ENCODE results near the gene CAPN2.
"Not testable (repeated sequence)": the region's sequence is repeated elsewhere in the genome, so short reads cannot be mapped to it uniquely, and the experiment has no call there.

Gene CAPN2

DNA sequence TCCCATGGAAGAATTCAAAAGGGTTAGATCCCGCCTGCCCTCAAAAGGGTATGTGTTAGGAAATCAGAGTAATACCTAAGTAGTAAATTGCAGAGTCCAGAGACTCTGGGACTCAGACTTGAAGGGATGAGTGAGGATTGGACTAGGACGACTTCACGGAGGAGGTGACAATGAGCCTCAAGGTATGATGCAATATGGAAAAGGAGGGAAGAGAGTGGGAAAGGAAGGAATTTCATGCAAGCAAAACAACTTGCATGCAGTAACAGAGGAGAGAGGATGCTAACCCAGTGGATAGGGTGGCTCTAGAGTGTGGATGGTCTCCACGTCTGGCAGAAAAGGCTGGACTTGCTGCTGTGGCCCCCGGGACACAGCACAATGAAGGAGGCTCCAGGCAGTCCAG lies 4.8 kb downstream of the CAPN2 start:
- DNase-seq (ENCODE audit: low read depth, low spot score): no peak

DNA sequence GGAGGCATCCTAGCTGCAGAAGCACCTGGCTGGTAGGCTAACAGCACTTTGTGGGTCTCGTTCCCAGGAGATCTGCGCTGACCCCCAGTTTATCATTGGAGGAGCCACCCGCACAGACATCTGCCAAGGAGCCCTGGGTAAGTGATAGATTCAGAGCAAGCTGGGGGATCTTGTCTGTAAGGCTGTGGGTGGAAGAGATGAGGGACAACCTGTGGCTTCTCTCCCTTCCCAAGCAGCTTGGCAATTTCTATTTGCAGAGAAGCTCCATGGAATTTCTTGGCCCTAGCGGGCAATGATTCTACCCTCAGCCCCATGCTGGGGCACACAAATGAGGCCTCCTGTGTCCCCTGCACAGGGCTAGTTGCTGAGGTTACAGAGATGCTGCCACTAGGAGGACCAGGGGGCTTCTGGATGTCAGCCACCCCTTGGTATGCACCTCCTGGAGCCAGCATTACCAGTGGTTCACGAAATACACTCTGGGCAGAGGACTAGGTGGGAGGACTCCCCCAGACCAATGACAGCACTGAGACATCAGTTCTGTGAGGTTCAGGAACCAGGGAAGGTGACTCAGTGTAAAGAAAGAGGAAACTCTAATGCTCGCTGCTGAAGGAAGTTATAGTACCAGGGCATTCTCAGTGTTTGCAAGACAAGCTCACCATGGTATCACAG lies 5.5 kb downstream of the CAPN2 start:
- DNase-seq (ENCODE audit: low read depth, low spot score): no peak

DNA sequence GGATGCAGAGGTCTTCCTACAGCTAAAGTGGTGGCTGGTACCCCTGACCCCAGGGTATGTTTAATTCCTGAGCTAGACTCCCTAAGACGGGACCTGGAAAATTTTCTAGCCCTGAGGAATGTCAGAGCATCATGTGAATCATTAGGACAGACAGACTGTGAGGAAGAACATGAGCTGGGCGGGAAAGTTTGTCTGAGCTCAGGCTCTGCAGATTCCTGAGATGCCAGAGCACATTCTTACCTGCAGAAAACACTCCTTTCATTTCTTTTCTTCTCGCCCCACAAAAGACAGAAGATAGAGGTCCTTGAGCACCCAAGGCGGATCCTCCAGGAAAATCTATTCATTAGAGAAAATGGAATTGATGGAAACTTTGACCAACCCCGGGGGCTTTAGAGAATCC lies 6.5 kb downstream of the CAPN2 start:
- peak; percentile 80 for DNase-seq (ENCODE audit: low read depth, low spot score)

DNA sequence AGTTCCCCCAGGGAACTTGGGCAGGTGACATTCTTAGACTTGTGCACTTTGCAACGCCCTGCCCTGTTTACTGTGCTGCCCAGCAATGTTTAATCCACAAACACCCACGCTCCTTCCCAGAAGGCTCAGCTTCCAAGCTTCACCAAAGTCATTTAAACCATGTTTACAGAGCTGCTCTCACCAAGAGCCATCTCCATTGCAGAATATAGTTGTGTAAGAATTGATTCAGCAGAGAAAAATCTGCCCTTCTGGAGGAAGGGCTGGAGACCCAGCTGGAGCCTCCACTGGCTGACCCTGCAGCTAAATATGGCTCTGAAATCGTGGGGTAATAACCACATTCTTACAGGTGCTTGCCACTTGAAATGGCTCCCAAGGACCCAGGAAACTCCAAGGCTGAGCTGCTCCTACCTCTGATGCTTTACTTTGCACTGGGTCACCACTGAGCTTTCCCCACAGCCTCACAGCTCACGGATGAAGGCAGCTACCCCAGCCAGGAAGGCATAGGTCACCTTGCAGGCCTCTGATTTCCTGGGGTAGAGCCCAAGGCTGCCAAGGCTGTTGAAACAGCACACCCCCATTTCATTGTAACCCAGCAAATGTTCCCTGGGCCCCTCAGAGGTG lies 8.7 kb downstream of the CAPN2 start:
- DNase-seq (ENCODE audit: low read depth, low spot score): no peak

DNA sequence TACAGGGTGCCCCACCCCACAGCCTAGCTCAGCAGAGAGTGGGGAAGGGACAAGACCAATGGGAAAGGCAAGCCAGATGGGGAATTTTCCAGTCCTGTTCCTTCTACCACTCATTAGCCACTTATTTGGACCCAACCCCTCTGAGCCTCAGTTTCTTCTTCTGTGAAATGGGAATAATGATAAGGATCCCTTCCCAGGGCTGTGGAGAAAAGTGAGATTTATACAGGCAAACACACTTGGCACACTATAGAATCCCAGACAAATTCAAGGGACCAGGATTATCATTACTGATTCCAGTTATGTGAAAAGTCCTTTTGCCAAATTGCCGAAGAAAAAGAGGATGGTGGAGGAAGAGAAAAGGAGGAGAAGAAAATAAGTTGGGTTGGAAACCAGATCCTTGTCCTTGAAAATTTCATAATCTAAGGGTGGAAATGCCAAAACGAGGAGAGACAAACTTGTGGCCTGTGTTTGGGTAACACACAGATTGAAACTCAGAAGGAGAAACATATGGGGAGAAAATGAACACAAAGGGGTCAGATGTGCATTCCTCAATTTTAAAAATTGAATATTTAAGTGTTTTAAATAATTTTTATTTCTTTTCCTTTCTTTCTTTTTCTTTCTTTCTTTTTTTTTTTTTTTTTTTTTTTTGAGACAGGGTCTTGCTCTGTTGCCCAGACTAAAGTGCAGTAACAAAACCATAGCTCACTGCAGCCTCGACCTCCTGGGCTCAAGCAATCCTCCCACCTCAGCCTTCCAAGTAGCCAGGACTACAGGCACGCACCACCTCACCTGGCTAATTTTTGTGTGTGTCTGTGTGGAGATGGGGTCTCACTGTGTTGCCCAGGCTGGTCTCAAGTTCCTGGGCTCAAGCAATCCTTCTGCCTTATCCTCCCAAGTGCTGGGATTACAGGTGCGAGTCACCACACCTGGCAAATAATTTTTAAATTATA lies 9.6 kb downstream of the CAPN2 start:
- DNase-seq (ENCODE audit: low read depth, low spot score): no peak

DNA sequence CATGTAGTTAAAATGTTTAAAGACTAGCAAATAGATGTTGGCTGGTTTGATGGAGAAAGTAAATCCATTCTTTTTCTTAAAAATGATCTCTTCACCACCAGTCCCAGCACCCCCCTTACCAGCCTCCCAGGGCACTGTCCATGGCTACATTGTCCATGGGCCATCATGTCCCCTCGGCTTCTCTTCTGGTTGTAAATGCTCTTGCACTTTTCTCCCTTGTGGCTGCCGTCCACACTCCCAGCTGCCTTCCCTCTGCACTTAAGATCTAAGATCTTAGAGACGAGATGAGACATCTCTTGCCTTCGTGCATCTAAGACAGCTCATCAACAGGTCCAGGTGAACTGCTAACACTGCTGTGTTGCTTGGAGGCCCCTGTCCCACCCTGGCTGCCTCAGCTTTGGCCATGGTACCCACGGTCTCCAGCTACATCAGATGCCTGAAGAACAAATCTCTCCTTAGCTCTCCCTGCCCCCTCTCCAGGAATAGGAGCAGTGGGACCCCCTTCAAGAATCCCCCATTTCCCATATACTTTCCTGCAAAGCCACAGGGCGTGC lies 11.1 kb downstream of the CAPN2 start:
- no peak for DNase-seq (ENCODE audit: low read depth, low spot score)

DNA sequence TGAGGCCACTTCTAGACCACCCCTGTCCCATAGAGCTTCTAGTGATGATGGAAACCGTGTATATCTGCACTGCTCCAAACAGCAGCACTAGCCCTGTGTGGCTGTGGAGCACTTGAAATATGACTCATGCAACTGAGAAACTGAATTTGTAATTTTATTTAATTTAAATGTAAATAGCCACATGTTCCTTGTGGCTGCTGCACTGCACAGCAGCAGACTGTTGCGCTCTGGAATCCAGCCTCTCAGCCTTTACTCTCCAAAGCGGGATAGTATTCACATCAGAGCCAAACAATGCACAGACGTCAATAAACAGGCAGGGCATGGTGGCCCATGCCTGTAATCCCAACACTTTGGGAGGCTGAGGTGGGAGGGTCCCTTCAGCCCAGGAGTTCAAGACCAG lies 12.0 kb downstream of the CAPN2 start:
- no peak for DNase-seq (ENCODE audit: low read depth, low spot score)

DNA sequence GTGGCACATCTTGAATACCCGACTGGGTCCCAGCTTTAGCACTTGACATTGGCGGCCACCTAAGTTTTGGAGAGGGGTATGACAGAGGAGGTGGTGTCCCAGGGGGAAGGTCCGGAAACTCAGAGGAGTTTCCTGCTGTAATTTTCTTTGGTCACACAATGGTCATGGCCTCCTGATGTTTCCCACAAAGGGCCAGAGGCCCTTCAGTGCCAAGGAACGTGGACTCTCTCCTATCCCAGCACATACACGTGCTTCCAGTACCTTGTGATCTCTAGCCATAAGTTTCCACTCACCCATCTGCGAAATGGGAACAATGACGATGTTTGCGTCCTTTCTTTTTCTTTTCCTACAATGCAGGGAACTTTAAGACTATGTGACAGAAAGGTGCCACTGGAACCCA lies 13.2 kb downstream of the CAPN2 start:
- no peak for DNase-seq (ENCODE audit: low read depth, low spot score)

DNA sequence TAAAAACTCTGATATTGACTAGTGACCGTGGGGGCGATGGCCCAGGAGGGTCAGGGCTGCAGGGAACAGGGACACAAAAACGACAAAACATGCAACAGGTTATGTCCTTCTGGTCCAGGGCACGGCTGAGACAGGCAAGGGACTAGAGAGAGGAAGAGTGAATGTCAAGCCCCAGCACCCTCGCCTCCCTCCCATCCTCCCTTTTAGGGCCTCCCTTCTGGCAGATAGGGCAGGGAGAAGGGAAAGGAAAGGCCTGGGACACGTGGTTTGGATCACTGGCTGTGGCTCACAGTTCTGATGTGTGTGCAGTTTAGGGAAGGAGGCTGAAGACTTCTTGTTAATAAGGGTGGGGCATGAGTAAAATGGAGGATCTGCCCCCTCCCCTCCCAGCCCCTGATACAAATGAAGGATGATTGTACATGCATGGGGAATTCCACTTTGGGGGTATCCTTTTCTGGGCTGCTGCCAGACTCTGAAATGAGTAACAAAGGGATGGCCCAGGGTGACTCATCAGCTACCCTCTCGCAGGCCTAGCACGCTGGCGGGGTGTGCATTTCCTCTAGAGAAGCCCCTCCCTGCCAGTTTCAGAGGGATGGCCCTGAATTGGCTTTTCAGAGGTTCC lies 14.2 kb downstream of the CAPN2 start:
- DNase-seq (ENCODE audit: low read depth, low spot score): peak; percentile 68

DNA sequence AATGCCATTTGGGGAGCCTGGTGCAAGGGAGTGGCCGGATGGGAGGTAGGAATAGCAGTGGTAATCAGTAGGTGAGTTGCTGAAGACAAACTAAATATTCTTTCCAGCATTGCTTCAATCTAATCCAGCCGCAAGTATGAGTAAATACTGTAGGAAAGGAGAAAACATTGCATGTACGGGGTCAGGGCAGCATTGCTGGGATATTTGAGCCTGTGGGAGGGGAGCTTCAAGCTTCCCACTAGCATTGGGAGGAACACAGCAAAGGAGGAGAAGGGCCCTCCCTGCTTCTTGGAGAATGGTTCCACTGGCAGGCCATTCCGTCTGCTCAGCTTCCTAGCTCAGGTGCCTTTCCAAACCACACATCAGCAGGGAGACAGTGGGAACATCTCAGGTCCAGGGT lies 15.2 kb downstream of the CAPN2 start:
- no peak for DNase-seq (ENCODE audit: low read depth, low spot score)

DNA sequence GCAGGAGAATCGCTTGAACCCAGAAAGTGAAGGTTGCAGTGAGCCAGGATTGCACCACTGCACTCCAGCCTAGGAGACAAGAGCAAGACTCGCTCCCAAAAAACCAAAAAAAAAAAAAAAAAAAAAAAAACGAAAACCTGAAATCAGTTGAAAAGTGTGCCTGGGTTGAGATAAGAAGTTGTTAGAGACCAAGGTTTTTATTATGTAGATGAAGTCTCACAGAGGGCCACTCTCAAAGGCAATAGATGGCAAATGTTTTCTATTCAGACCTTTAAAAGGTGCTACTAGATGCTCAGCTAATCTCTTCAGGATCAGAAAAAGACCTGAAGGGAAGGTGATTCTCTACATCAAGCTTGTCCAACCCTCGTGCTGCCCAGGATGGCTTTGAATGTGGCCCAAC lies 17.6 kb downstream of the CAPN2 start:
- DNase-seq (ENCODE audit: low read depth, low spot score): no peak

DNA sequence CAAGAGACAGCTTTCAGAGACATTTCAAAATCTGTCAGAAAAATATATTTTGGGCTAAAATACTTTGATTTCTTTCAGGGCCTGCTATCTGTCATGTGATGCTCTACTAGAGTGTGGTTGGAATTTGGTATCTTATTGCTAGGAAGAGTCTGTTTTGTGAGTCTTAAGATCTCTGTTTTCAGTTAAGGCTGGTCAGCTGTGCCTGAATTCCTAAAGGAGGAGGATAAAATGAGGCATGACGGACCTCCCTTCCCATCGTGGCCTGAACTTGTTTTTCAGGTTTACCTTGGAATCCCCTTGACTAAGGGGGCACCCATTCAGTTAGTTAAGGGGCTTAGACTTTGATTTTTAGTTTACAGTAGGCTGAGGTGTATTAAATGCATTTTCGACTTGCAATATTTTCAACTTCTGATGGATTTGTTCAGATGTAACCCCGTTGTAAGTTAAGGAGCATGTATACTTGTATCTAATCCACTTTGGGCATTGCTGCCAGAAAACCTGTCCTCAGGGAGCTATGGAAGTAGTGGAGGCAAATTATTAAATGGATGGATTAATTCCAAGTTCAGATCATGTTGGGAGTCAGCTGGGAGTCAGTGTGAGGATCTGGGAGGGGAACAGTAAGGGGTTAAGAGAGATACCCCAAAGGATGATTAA lies 18.3 kb downstream of the CAPN2 start:
- no peak for DNase-seq (ENCODE audit: low read depth, low spot score)

DNA sequence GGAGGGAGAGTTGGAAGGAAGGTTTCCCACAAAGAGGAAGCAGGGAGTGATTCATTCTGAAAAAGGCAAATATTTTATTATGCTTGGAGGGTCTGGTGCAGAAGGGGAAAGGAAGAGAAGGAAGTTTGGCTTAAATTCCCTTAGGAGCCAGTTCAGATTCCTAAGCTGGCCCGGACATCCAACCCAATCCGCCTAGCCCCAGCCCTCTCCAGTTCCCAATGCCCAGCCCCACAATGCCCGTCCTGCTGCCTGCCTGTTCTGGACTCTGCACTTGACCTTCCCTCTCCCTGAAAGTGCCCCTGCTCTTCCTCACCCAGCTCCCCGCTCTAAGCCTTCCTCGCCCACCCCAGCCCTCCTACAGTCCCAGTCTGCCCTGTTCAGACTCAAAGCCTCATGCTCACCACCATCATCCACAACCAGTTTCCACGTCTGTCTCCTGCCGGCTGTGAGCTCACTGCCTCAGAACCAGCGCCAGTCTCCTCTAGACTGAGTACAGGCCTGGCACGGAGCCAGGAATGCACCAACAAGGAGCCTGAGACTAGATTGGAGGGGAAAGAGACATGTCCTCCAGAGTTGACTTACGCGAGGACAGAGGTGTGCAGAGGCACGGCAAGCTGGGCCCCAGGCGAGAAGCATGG lies 18.9 kb downstream of the CAPN2 start:
- DNase-seq (ENCODE audit: low read depth, low spot score): no peak

DNA sequence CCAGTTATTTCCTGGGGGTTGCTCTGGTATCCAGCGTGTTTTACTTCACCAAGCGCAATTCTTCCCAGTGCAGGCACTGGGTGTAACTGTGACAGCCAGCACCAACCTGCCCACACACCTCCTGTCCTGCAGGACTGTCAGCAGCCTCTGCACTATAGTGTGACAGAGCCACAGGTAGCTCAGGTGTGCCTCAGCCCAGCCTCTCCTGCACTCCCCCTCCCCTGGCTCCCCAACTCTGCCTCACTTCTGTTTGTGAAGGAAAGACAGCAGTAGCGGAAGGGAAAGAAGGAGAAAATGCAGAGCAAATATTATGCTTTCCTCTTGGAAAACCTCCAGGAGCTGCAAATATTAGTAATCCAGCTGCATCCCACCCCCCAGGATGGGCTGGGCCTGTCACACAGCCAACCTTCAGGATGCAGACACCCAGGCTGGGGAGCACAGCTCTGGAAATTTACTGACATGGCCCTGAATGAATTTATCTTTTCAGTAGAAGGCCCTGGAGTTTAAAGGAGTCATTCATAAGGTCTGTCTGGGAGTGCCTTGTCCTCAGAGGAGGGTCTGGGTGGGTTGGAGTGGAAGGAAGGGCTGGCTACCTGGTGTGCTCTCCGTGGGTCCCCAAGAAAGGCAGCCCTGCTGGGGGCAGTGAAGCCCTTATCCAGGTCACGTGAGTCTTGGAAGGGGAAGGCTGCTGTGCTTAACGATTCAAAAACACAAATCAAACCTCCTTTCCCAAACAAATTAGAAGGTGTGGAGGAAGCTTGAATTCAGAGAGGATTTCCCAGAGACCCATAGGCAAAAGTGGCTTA lies 20.9 kb downstream of the CAPN2 start:
- no peak for DNase-seq (ENCODE audit: low read depth, low spot score)

DNA sequence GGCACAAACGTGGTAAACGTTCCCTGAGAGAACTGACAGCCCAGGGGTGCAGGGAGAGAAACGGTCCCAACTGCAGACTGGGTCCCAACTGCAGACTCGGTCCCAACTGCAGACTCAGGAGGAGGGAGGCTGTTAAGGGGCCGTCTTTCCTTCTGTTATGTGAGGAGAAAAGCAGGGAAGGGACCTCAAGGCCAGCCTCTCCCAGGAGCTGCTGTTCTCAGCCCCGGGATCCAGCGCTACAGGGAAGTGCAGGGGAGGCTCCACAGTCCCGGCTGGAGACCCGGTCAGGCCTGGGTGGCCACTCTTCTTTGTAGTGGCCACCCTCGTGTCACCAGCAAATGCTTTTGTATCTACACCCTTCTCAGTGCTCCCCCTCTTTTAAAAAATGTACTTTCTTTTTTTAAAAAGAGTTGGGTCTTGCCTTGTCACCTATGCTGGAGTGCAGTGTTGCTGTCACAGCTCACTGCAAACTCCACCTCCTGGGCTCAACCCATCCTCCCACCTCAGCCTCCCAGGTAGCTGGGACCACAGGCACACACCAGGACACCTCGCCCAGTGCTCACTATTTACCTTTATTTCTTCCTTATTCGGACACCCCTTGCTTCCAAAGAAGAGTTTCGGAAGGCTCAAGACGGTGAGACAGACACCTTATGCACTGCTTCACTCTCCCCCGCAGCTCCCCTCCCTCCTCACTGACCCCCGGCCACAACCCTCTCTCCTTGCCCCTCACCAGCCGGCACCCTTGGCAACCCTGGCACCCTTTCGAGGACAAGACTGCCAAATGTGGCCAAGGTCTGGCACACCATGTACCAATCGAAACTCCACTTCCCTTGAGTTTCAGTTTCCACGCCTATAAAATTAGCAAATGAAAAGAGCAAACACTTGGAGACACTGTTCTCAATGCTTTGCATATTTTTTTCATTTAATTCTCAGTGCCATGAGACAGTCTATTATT lies 21.8 kb downstream of the CAPN2 start:
- no peak for DNase-seq (ENCODE audit: low read depth, low spot score)

DNA sequence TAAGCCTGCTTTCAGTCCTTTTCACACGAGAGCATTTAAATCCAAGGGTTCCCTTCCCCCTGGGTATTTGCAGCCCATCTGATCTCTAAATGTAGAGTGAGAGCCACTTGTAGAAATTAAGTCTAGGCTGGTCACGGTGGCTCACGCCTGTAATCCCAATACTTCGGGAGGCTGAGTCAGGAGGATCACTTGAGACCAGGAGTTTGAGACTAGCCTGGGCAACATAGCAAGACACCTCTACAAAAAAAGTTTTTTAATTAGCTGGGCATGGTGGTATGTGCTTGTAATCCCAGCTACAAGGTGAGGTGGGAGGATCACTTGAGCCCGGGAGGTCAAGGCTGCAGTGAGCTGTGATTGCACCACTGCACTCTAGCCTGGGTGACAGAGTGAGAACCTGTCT lies 24.3 kb downstream of the CAPN2 start:
- DNase-seq (ENCODE audit: low read depth, low spot score): not testable (repeated sequence)

DNA sequence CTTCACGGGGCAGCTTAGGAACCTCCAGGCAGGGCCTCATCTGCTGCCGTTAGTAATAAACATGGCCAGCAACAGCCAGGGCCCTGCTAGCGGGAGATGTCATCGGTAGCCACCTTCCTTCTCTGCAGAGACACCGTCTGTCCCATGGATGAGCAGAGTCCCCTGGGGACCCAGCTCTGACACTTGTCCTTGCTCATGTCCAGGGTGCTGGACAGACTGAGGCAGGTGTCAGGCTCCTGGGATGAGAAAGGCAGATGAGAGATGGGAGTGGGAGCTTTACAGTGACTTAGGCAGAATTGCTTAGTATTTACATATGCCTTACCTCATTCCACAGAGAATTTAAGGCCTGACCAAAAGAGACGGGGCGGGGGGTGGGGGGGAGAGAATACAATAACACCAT lies 25.0 kb downstream of the CAPN2 start:
- DNase-seq (ENCODE audit: low read depth, low spot score): no peak

DNA sequence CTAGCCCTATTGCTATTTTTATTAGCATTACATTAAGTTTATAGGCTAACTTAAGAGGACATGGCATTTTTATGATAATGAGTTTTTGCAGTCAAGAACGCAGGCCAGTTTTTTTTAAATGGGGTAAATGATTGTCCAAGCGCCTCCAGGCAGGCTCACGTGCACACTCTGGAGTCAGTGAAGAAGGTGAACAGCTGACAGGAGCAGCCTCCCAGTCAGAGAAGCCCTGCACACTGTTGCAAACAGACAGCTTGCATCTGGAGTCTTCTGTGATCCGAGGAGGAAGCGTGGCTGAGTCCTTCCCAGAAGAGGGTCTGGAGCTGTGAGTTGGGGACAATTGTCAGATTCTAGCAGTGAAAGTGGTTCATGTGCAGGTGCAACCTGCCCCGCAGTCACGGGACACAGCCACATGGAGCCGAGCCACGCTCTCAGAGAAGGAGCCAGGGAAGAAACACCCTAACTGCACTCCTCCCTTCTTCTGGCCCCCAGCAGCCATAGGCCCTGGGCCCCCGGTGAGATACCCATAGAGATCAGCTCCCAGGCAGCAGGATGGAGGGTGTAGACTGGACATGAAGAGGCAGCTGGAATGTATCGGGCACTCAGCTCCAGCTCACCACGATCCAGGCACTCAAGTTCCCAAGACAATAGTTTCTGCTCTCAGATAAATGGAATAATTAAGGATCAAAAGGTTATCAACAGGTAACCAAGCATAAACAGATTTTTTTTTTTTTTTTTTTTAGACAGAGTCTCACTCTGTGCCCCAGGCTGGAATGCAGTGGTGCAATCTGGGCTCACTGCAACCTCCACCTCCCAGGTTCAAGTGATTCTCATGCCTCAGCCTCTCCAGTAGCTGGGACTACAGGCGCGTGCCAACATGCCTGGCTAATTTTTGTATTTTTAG lies 26.4 kb downstream of the CAPN2 start:
- DNase-seq (ENCODE audit: low read depth, low spot score): no peak

Data from iPS DF 19.7 (cell line).